Left kidney (tissue), 2 donors: ENCODE data around the gene MACROD2. TPM values are rescaled to one million over a fixed set of nuclear protein-coding genes. Genes with fewer than 3 reads are reported as not detected.

Experiments
- DNase-seq: peaks from one replicate; pipeline ENCODE4 v3.0.0-alpha.2; 2013
- polyA plus RNA-seq: library from polyadenylated mRNA; unstranded; fragments of 120-200 nt; gene quantifications from one replicate; pipeline ENCODE4 v1.2.1, GENCODE V29; 2013; ENCODE audit not compliant: insufficient read length

The MACROD2 gene
- polyA plus RNA-seq, 1 donor: 17.2 TPM

DNA sequence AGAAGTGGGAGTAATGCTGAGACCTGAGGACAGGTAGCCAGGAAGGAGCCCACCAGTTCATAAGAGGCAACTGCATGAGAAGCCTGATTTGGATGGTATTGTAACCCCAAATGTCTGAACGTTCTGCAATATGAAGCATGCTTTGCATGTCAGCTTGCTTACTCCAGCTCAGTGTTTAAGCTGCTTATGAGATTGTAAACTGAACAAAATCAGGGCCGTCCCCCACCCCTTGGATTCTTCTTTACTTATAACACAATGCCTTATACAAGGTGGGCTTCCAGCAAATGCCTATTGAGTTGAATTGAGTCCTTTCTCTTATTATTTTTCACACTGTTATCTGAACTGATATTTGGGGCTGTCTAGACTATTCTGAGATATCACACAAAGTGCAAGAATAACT lies 1816.6 kb downstream of the MACROD2 start:
- no peak for DNase-seq

DNA sequence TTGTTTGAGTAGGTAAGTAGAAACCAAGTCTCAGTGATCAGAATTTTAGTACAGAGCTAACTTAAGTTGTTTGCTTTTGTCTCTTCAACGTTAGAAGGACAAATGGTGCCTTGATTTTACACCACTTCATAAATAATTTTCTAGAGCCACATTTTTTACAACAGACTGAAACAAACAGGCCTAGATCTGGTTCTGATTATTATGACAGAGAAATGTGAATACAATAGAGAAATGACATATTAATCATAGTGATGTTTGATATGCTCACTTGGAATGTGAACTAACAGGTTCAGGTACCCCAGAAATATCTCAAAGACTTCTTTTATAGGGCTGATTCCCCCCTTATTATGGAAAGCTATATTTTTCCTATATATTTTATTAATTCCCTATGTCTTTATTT lies 1817.4 kb downstream of the MACROD2 start:
- DNase-seq: no peak

DNA sequence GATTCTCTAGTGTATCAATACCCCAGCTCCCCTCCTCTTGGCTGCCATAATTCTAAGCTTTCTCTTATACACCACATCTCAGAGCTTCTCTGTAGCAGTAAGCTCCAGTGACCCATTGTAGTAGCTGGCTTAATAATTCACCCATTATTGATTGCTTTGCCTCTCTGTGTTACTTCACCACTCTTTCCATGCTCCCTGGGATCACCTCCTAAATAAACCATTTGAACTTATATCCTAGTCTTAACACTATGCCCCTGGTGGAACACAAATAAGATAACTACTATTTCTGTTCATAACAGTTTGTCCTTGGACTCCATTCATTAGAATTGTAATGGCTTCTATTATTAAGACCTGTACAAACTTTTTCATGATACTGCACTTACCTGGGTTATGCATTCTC lies 1819.0 kb downstream of the MACROD2 start:
- DNase-seq: no peak

DNA sequence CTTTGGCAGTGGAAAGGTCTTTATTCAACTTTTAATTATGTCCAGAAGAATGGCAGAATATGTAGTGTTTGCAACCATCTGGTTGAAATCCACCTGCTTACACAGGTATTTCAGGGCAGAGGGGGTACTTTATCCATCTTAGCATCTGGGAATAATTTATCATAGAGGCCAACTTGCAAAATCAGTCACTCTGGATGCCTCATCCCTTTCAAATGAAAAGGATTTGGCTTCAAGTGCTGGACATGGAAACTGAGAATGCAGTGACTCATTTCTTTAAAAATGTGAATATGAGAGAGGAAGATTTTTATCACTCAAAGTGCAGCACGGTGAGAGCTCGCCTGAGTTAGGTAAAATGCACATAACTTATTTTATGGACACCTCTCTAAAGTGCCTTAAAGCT lies 1819.6 kb downstream of the MACROD2 start:
- no peak for DNase-seq

DNA sequence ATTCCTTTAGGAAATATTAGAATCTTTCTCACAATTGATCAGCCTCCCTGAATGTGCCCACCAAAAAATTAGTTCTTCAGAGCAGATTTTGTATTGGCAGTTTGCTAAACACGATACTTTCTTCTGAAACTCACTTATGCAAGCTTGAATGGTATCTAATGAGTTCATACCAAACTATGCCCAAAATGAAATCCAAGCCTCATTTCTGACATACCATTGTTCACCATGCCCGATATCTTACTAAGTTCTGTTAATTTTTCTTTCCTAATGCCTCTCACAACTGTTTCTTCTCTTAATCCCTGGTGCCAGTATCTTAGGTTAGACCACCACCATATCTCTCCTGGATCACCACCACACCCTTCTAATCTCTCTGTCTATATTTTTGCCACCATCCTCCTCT lies 1822.0 kb downstream of the MACROD2 start:
- no peak for DNase-seq

DNA sequence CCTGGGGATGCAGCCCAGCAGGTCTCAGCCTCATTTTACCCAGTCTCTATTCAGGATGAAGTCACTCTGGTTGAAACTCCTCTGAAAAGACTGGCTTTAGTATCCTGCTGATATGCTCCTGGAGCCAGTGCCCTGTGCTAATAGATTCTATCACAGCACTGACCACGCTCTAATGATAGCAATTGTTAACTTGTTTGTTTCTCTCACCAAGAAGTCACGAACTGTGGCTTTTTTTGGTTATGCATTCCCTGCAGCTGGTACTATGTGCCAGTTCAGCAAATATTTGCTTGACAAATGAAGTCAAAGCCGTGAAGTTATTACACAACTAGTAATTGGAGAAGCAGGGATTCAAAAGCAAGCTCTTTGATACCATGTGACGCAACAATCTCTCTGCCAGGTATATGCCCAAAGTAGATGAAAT lies 1823.3 kb downstream of the MACROD2 start:
- DNase-seq: no peak

DNA sequence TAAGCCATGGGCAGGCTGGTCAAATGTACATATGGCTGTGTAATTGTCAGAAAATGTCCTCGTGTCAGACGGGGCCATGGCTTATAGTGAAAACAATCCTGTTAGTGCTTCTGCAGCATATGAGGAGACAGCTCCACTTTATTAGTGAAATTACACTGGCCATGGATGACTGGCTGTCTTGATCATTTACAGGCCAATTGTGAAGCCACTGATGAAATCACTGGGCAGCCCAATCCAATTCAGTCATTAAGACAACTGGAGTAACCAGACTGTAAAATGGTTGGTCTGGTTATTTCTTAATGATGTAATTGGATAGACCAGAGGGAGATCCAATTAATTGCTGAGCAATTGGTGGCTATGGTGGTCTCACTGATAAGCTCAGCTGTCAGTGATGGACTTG lies 1828.4 kb downstream of the MACROD2 start:
- DNase-seq: no peak

DNA sequence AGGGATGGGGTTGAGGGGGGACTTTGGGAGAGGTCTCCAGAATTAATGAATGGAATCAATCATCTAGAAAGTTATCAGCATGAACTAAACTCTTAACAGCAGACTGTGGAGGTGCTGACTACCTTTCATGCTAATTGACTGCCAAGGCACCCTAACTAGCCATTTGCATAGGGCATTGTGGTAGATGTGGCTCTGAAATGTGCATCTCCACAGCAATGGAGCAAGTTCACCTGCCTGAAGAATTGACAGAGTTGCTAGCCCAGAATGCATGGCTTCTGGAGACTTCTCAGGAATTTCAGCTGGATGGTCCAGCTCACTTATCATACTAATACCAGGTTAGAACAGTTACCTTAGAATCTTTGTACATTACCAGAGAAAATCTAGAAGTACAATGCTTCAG lies 1832.3 kb downstream of the MACROD2 start:
- DNase-seq: no peak

DNA sequence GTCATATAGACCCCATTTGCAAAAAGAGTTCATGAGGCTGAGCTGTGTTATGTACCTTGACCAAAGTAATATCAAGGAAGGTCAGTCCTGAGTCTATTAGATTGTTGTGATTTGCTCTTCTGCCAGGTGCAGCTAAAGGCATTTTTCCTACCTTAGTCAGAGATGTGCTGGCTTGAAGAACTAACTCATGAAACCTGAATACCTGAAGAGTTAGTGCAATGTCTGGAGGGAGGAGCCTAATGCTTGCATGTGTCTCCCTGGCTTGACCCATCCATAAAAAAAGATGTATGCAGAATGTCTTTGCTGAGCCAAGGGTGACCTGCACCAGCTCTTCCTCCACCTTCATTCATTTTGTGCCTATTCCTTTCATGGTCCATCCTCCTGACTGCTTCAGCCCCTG lies 1835.9 kb downstream of the MACROD2 start:
- no peak for DNase-seq

DNA sequence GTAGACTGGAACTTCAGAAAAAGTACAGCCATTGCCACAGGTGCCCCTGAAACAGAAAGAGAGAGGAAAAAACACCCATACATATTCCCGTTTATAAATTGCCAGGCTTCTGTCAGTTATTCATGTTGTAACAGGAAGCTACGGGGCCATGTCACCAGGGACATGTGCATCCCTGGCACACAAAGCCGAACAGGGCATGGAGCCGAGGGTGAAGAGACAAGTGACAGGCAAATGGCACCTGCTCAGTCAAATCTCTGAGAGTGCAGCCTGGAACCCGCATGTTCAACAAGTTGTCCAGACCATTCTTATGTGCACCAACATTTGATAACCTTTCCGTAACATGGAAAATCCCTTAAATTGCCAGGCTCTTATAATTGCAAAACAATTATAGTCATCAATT lies 1837.2 kb downstream of the MACROD2 start:
- no peak for DNase-seq

DNA sequence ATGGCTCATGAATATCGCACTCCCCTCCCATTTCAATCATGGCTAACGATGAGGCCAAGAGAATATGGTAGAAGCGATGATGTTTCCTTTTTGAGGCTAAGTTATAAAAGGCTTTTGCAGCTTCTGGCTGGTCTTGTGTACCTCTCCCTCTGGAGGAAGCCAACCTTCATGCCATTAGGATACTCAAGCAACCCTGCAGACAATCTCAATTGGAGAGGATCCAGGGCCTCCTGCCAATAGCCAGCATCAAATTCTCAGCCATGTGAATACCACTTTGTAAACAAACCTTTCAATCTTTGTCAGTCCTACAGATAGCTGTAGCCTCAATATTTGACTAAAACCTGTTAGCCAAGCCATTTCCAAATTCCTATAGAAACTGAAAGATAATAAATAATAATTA lies 1839.5 kb downstream of the MACROD2 start:
- no peak for DNase-seq

DNA sequence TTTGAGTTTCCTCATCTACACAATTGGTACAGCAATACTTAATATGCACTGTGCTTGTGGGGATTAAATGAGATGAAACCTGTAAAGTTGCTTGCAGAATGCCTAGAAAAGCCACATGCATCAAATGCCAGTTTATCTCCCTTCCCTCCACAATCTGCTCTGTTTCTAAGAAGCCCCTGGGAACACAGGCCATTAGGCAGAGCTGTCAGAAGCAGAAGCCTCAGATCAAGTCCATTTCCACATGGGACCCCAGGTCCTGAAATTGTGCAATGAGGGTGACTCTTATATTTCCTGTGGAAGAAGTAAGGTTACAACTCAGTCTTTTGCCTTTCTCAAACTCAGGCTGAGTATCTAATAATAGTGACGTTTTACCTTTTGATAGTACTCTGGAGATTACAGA lies 1840.5 kb downstream of the MACROD2 start:
- no peak for DNase-seq

DNA sequence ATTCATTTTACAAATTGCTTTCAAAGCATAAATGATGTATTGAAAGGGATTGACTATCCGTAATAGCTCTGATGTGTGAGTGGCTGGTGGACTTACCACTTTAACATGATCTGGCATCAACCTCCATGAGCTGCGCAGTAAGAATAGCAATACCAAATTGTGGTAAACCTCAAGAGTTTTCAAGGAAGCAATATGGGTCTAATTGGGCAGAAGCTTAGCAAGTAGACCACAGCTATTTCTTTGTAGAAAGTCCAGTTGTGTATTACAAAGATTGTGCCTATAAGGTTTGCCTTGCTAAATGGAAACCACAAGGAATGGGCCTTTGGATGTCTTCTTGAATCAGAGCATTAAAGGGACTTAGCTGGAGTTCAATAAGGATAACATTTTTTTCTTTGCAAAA lies 1841.3 kb downstream of the MACROD2 start:
- DNase-seq: no peak

DNA sequence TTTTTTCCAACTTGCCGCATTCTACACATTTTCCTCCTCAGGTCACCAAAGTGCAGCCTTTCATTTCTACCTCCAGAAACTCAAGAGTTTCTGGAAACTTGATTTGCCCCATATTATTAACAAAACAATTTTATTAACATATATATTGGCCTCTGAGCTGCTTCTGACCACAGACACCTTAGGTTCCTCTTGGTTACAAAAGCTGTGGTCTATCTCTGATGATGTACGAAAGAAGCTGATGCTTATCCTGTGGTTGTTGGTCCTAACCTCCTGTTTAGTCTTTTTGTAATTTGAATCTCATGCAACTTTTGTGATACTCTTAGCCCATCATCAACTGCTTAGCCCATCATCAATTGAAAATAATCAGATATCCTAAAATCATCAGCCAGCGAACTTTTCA lies 1842.2 kb downstream of the MACROD2 start:
- DNase-seq: no peak

DNA sequence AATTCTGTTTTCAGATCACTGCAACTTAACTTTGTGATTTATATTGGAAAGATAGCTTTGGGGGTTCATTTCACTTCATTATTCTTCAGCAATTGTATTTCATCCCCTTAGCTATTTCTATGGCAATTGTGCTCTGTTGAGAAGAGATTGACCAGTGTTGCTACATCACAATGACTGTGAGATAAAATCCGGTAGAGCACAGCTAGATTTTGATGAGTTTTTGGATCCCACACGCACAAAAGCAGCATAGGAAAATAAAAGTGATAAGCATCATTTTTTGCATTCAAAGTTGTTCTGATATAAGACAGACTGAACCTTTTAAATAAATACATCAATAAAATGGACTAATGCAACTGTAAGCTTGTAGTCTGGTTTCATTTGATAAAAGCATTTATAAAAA lies 1843.2 kb downstream of the MACROD2 start:
- no peak for DNase-seq

DNA sequence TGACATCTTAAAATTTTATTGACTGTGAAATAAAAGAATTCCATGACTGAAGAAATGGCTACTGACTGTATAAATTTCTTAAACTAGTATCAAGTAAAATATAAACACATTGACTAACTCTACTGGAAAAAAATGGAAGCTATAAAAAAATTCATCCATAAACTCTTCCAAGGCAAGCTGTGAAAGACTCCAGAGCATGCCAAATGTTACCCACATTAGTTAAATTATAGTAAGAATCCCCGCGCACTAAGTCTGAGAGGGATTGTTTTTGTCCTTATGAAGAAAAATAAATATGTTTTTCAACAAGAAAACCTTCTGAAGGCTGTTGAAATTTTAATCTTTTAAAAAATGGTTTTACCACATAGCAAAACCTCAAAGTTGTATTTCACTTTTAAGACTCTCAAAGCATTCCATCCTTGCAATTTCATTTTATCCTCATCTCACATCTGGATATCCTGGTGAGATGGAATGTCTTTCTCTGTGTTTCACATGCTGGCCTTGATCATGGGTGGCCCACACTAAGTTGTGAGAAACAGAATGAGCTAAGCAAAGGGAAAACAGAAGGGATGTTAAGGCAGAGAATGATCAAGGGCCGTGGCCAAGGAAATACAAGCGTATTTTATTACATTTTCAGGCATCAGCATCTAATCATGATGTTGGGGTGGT lies 1845.5 kb downstream of the MACROD2 start:
- DNase-seq: no peak

DNA sequence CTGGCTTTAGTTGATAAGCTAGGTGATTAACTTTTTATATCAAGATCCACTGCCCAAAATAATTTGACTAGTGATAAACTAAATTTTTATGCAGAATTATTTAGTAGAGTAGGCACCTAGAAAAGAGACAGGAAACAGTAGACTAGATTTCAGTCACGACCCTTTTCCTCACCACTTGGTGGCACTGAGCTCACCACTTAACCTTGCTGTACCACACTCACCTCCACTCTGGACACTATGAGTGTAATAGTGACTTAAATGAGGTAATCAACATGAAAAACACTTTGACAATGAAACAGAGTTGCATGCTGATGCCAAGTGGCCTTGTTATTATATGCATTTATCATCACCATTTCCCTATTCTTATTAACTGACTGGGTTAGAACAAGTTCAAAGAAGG lies 1847.6 kb downstream of the MACROD2 start:
- no peak for DNase-seq

DNA sequence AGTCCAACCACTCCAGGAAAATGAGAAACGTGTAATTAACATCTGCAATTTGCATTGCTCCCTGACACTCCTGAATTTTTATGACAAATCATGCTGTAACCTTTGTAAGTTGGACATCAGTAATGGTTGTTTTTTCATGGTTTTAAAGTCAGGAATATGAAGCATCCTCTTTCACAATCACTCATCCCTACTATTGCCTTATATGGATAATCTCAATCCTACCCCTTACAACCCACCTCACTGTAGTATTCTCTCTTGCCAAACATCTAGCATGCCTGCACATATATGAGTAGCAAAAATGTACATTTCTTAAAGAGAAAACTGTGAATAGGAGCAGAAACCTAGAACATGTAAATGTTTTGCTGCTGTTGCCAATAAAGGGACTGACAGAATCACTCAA lies 1848.5 kb downstream of the MACROD2 start:
- DNase-seq: no peak

DNA sequence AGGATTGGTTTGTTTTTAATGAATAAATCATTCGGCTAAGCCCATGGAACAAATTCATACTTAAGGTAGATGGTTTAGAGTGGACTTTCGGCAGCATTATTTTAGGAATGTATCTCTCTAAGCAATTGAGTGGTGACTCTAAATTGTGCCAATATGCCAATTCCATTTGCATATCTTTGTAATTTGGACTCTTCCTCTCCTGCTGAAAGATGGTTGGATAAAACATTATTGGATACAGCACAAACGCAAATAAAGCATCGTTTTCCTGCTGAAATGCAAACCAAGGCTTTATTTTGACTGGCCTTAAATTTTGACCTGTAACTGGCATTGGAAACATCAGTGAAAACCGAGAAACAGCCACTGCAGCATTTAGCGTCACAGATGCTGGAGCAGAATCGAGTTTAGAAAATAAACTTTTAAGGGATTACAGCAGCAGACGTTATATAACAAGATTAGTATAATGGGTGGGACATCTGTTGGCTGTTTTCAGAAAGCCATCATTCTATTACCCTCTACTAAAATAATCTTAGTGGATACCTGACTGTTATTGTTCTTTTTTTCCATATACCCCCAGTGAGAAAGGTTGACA lies 1852.0 kb downstream of the MACROD2 start:
- DNase-seq: no peak

DNA sequence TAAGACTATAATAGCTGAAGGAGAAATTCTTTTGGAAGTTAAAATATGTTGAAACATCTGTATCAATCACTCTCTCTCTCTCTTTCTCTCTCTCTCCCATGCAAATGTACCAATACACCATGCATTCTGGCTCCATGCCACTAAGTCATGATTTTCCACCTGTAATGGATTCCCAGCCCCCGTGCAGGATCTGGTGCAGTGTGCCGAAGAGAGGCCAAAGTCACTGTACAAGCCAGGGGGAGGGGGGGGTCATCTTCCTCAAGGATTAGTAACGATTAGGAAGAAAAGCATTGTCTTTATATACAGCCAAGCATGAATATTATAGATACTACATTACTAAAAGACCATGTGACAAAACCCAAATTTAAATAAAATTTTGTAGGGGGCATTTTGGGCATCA lies 1852.8 kb downstream of the MACROD2 start:
- no peak for DNase-seq

DNA sequence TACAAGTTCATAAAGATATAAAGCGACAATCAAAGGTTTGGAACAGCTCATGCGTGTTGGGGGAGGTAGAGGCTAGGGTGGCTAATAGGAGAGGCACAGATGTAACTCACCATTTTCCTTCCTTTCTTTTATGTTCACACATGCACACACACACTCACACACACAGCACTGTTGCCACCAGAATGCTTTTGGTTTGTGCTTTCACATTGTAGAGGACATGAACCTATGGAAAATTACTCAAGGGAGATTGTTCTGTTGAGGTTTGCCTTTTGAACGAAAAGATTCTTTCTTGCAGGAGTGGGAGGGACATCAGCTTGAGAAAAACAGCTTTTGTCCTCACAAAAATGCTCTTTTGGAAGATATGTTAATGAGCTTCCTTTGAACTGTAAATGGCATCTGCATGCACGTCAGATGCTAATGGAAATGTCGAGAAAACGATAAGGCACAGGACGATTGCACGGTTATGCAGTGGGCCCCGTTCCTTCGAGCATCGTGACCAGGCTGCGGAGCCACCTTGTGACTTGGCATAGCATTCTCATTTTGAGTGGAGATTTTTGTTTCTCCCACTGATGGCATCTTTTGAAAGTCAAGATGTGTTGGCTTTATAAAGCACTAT lies 1853.8 kb downstream of the MACROD2 start:
- no peak for DNase-seq

DNA sequence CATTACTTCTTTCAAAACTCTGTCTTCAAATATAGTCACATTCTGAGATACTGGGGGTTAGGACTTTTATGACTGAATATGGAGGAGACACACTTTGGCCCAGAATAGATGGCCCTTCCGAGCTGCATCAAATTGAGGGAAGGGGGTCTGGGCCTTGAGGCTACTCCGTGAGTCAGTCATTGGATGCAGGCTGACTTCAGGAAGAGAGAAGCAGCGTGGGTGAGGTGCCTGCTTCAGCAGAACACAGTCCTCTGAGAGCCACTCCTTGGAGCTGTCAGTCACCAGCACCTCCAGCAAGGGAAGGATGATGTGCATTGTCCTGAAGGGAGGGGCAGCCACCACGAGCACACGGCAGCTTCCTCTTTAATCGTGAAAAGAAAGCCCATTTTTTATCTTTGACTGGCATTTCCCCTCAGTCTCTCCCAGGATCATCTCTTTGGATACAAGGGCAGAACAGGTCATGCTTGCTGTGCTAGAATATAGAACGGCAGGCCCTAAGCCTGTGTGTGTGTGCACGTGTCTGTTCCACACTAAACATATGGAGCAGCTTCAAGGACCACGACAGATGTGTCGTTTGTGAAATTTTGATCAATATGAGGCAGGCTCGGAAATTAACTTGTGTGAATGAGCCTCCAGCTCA lies 1856.4 kb downstream of the MACROD2 start:
- DNase-seq: no peak

DNA sequence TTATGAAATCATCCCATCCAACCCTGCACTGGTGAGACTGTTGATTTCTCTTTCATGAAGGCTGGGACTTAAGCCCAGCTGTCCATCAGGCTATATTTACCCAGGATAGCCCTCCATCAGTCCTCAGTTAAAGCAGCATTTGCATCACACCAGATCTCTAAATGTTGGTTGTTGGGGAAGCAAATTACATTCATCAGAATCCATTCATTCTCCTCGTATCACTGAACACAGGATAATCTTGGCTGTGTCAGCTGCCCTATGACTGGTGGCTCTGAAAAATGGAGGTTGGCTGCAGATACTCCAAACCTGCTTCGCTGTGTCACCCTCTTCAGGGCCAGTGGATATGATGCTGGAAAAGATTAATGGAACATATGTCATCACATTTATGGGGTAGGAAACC lies 1859.6 kb downstream of the MACROD2 start:
- DNase-seq: no peak
